HG03108 (cell line): Measurements from ENCODE around the gene LIFR.

Source experiments
- ATAC-seq: cut with Tn5 transposase; IDR thresholded peaks from one replicate; pipeline ENCODE4 v1.9.1; 2021; ENCODE audit warnings: moderate library complexity; ENCODE audit not compliant: unreplicated experiment

Gene LIFR

GRCh38 chr5:38446029-38446522 lies 110.4 kb downstream of the LIFR start:
- no peak for ATAC-seq

DNA sequence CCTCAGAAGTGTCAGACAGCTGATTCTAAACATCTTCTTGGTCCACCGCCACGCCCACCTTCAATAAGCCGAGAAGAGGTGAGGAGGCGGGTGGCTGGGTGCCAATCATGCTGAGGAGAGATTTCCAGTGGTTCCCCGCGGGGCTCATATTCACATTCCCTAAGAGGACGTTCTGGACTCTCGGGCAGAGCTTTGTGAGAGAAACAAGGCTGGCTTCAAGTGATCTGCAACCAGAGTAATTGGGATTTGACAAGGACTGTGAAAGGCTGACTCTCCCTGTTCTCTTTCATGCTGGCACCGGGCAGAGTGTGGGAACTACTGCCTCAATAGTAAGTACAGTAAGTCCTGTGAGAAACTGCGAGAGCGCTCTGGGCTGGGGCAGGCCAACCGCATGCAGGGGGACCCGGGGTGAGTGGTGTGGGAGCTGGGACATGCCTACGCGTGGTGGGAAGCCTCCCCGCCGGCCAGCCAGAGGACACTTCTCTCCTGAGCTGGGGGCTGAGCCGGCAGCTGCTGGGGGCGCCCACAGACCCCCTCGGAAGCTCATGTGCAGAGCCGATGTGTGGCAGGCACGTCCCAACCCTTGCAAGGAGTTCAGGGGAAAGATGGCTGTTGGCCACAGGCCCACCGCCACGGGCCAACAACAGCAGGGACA lies 110.9 kb downstream of the LIFR start:
- ATAC-seq: no peak

DNA sequence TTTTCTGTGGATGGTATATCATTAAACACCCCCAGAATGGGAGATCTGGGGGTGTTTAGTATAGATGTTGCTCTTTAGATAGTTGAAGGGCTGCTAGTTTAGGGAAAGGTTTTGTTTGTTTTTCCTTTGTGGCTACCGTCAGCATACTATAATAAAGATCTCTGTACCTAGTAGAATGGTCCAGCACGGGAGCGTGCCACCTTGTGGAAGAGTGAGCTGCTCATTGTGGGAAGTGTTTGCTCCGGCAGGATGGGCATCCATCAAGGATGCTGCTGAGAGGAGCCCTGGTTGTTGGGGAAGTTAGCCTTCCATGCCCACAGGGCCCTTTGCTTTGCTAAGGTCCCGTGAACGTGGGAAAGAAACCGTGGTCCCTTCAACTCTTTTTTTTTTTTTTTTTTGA lies 113.1 kb downstream of the LIFR start:
- no peak for ATAC-seq

DNA sequence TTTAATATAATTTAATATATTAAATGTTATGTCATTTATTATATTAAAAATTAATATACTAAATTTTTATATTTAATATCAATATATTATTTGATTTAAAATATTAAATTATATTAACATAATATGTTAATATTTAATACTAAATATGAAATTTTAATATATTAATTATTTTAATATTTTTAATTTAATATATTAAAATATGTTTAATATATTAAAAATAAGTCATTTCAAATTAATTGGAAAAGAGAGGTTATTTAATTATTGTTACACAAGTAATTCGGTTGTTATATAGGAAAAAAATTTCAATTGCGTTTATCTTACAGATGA lies 114.2 kb downstream of the LIFR start:
- ATAC-seq: no peak

DNA sequence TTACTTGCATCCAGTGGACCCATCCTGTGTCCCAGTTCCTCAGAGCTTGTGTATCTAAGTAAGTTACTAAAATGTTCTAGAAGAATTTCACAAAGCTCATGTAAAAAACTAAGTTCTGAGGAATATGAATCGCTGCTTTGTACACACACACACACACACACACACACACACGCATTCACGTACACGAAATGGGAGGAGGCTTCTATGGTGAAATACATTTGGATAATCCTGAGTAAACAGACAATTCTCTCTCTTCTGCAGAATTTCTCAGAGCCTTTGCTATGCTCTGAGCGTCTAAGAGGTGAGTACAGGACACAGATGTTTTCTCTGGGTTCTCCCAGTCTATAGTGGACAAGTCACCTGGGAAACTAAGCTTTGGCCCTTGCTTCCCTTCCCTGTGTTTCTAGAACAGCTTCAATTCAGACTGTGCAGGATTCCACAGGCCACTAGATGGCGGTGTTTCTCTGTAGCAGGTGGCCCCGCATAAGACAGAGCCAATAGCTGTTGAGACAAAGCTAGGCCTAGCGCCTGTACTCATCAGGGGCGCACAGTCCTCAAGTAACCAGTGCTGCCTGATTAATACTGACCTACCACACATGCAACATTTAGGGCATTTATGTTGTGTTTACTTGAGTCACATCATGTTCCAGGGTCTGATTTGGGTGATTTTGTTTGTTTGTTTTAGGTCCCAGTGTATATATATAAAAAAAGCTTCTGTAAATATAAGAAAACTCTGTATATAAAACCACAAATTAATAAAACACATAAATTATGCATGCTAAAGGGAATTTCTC lies 114.8 kb downstream of the LIFR start:
- ATAC-seq: peak; percentile 95

- no peak for ATAC-seq
These were observed 117.7 kb downstream of the LIFR start for GRCh38 chr5:38438757-38439156.

DNA sequence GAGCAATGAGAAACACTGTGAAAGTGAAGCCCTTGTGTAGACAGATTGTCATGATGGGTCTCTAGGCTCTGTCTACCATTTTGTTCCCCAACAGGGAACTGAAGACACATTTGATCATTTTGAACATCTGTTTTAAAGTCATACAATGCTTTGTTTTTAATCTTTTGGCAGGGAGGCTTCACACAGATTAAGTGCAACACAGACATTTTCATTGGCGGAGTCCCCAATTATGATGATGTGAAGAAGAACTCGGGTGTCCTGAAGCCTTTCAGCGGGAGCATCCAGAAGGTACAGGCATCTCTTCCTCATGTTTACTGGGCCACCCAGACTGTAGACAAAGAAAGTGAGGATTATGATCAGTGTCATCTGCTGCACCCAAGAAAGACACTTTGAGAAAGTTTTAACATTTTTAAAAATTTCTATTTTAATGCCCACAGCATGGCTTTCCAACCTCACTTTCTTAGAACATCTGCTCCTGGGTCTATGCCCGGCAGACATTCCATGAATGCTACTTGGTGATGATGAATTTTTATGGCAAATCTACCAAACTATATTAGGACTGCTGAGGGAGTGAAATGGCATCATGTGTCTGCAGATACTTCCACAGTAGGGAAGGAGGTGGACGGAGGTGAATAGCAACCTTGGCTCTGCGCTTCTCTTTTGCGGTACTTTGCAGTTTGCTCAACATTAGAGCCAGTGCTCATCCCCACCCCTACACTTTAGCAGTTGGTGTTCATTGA lies 121.3 kb downstream of the LIFR start:
- ATAC-seq: no peak

DNA sequence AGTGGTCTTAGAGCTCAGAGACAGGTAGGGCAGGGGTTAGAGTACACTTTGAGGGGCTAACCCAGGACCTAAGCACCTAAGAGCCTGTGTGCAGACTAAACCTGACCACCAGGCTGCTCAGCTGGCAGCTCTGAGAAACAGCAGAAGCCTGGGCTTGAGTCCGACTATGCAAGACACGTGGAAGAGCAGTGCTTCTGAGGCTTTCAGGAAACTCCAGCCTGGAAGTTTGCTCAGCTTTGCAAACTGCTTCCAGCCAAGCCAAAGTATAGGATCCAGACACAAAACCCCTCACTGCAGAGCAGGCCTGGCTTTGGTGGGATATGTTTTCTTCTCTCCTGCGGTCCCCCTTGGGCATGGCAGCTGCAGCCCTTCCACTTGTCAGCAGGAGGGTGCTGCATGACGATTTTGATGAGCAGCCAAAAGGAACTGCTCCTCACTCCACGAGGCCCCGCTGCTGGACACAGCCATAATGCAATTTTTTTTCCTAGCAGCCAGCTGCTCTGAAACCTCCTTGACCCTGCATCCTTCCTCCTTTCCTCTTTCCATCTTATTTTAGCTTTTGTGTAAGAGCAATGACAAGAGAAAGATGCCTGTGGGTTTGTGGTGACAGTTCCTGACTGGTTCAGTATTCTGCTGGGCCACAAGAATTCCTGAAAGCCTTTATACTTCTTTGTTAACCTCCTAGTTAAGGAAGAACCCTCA lies 123.1 kb downstream of the LIFR start:
- no peak for ATAC-seq

DNA sequence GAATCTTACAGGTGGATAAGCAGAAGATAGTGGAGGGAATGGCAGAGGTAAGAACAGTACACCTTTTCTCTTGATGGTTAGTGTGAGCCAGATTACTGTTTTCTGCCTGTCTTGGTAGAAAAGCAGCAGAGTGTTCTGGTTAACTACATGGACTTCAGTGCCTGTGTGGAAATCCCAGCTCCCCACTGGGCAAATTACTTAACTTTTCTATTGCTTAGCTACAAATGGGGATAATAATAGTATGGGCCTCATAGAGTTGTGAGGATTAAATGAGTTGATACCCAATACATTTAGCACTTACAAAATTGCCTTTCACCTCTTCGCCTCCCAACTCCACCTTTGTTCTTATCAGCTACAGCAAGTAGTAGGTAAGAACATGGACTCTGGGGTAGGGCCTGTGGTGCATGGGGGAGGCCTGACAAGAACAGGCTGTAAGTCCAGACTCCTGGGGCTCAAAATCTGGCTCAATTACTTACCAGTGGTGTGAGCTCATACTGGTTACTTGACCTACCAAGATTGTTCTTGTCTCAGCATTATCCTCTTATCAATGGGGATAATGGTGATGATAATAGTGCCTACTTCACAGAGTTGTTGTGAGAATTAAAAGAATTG lies 125.1 kb downstream of the LIFR start:
- no peak for ATAC-seq

GRCh38 chr5:38426986-38427950 lies 129.2 kb downstream of the LIFR start:
- no peak for ATAC-seq

DNA sequence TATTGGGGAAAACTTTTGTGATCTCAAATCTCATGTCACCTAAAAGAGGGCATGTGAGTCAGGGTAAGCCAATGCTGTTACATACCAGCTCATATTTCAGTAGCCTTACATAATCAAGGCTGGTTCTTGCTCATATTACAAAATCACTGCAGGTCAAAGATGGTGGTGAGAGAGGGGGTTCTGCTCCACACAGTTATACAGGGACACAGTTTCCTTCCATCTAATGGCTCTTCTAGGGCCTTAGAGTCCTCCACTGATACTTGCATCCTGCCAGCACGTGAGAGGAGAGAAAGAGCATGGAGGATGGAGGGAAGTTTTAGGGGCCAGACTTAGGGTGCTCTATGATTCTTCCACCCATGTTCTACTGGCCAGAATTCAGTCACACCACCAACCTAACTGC lies 130.0 kb downstream of the LIFR start:
- no peak for ATAC-seq
